Gastroesophageal sphincter (tissue), 4 donors: ENCODE data around the gene NUDT4B. TPM values are rescaled to one million over a fixed set of nuclear protein-coding genes. Genes with fewer than 3 reads are reported as not detected.
A peak's percentile ranks its signal among the peaks of the same experiment; 100 is the strongest.
"Not testable (repeated sequence)": the region's sequence is repeated elsewhere in the genome, so short reads cannot be mapped to it uniquely, and the experiment has no call there.

ENCODE experiments used
- ATAC-seq: fragments of 150-250 bp; one replicate; pipeline ENCODE4 v1.9.1; 2016; ENCODE audit warnings: mild to moderate bottlenecking, moderate library complexity
- H3K27ac ChIP-seq, 4 donors: fragments of 200-600 bp; sonication (generic) in 3 of 4; 1 replicate in 3 of 4; 2 replicates in 1 of 4; pipeline ENCODE4 v1.5.1; 2016 to 2019
- H3K27me3 ChIP-seq: fragments of 200-600 bp; sonication (generic); one replicate; pipeline ENCODE4 v1.5.1; 2019
- H3K36me3 ChIP-seq, 2 donors: fragments of 200-600 bp; sonication (generic); one replicate each; pipeline ENCODE4 v1.5.1; 2019; ENCODE audit warnings: control low read depth in 1 of 2
- H3K4me1 ChIP-seq, 3 donors: fragments of 200-600 bp; sonication (generic); 1 replicate in 2 of 3; 2 replicates in 1 of 3; pipeline ENCODE4 v1.5.1; 2016 to 2019; ENCODE audit warnings: control low read depth in 2 of 3
- H3K4me3 ChIP-seq, 2 donors: fragments of 200-600 bp; sonication (generic); one replicate each; pipeline ENCODE4 v1.5.1; 2019; ENCODE audit warnings: mild to moderate bottlenecking in 1 of 2, moderate library complexity in 1 of 2
- H3K9me3 ChIP-seq, 3 donors: fragments of 200-600 bp; sonication (generic); one replicate each; pipeline ENCODE4 v1.5.1; 2017 to 2019; ENCODE audit warnings: control low read depth in 2 of 3
- WGBS, 2 donors: methylation state at CpG; one replicate each; pipeline ENCODE4 v1.1.5; 2018; ENCODE audit warnings: low coverage in 1 of 2; 5-methylcytosine and 5-hydroxymethylcytosine counted together
- total RNA-seq, 4 donors: library from RNA; depleted of rRNA; stranded (reverse); fragments of >200 nt; gene quantifications; one replicate each; pipeline ENCODE4 v1.1.0, GENCODE V29; 2016

Gene NUDT4B
- total RNA-seq, 4 donors from 2014 or later, result 55.8 to 73.1 (median 64.6) TPM

DNA sequence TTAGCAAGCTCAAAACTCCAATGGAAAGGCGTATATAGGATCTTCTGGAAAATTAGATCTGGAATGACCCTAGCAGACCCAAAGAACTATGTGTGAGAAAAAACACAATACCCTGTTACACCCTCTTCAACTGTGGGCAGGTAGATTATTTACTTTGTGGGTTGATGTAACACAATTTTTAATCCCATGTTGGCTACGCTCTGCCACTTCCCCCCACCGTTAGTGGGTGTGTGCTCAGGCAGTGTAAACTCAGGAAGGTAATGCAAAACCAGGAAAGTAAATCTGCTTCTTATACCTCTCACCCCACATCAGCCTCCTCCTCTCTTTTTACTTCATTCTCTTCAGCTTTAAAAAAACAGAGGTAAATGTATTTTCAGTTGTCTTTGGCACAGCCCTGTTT, 23.7 kb upstream of the NUDT4B start:
- not testable (repeated sequence) for H3K4me1 ChIP-seq, H3K36me3 ChIP-seq, H3K27ac ChIP-seq, H3K27me3 ChIP-seq, ATAC-seq, H3K4me3 ChIP-seq, H3K9me3 ChIP-seq
- WGBS, 2 donors, result no CpG with 5 or more reads among the region's 3 CpGs

GRCh38 chr1:148727862-148728261, 20.7 kb upstream of the NUDT4B start:
- ATAC-seq, H3K9me3 ChIP-seq, H3K4me3 ChIP-seq, H3K27ac ChIP-seq, H3K4me1 ChIP-seq, H3K36me3 ChIP-seq, H3K27me3 ChIP-seq: not testable (repeated sequence)
- WGBS, 2 donors, result no CpG with 5 or more reads among the region's 2 CpGs

DNA sequence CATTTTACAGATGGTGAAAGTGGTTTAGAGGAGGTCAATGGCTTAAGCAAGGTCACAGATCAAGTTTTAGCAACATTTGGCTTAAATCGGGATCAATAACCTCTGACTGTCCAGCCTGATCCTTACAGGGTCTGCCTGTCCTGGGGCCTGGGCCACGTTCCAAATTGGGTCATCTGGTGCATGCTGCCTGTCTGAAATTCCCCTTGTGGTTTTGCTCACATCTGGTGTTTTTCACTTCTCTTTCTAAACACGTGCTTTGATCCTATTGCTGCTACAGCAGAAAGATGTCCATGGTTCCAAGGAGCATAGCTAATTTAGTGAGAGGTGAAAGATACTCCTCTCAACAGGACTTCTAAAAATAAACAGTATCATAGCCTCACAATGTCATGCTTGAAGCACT, 19.4 kb upstream of the NUDT4B start:
- H3K9me3 ChIP-seq, H3K27me3 ChIP-seq, H3K4me3 ChIP-seq, H3K27ac ChIP-seq, H3K4me1 ChIP-seq, H3K36me3 ChIP-seq: not testable (repeated sequence)
- no CpG with 5 or more reads among the region's 3 CpGs for WGBS, 2 donors
- peak; percentile 51 for ATAC-seq

DNA sequence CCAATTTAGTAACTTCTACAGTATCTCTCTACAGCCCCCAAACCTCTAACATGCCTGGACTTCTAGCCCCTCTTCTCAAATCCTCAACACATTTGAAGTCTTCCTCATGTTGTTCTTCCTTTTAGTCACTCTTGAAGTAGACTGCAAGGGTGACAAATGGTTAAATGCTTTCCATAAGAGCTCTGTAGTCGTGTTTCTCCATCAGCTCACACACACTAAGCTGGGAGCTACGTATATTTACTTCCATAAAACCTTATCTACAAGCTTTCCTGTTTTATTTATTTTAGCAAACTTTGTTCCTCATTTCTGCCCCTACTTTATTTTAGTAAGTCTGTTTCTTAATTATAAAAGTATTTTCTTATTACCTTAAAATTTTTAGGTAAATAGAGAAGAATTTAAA, 19.0 kb upstream of the NUDT4B start:
- H3K4me1 ChIP-seq, ATAC-seq, H3K36me3 ChIP-seq, H3K27me3 ChIP-seq, H3K9me3 ChIP-seq, H3K4me3 ChIP-seq, H3K27ac ChIP-seq: not testable (repeated sequence)
- no CpG with 5 or more reads among the region's 2 CpGs for WGBS, 2 donors

DNA sequence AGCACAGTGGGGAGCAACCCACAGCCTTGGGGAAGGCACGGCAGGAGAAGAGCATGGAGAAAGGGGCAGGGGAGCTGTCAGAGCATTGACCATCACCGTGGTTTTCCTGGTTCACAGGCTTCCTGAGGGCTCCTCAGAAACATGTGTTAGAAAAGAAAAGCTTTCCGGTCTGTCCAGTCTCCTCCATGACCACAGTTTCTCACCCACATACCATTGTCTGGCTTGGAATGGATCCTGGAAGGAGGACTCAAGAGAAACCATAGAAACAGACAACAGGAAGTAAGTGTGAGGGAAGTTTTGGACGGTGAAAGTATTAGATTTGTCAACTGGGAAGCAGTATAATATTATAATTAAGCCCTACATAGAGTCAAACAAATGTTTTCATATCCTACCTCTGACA, 16.3 kb upstream of the NUDT4B start:
- H3K9me3 ChIP-seq, H3K4me3 ChIP-seq, H3K36me3 ChIP-seq, H3K27me3 ChIP-seq, H3K4me1 ChIP-seq, H3K27ac ChIP-seq, ATAC-seq: not testable (repeated sequence)
- whole genome bisulfite sequencing, 2 donors, result no CpG with 5 or more reads among the region's 4 CpGs

DNA sequence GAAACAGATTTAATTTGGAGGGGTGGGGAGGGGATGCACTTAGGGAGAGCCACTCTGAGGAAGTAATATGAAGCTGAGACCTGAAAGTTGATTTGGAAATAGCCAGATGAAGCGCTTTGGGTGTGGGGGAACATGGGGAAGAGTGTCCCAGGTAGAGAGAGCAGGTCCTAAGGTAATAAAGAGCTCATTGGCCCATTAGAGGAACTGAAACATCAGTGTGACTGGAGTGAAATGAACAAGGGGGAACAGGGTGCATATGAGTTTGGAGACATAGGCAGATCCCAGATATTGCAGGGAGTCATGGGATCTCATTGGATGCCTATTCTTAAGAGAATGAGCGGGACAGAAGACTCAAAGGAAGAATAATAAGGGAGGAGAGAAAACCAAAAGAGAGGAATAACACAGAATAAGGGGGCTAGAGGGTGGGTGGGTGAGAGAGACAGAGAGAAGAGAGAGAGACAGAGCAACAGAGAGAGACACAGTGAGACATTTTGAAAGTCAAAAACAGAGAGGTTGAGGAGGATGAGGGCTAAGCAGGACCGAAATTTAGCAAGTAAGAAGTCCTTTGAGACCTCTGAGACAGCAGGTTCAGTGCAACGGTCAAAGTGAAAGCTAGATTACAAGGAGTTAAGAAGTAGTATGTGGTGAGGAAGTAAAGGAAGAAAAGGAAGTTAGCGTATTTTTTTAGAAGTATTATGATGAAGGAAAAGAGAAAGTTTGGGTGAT, 14.8 kb upstream of the NUDT4B start:
- H3K4me1 ChIP-seq, H3K9me3 ChIP-seq, H3K27me3 ChIP-seq, H3K4me3 ChIP-seq, H3K36me3 ChIP-seq, H3K27ac ChIP-seq, ATAC-seq: not testable (repeated sequence)
- no CpG with 5 or more reads among the region's 5 CpGs for WGBS, 2 donors

DNA sequence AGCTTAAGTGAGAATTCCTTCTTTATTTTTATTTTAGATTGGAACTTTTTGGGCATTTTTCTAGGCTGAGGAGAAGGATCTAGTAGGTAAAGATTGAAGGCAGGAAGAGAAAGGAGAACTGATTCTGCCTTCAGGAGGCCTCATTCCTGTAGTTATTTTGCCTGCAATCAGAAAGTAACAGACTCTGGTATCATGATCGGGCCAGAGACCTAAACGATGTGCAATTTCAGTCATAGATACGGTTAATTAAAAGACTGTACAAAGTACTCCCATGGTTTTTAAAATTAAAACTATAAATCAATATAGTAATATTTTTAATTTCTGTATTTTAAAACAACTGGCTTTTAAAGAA, 14.3 kb upstream of the NUDT4B start:
- H3K9me3 ChIP-seq, H3K4me3 ChIP-seq, H3K27me3 ChIP-seq, H3K27ac ChIP-seq, H3K36me3 ChIP-seq, H3K4me1 ChIP-seq, ATAC-seq: not testable (repeated sequence)
- WGBS, 2 donors, result no CpG with 5 or more reads among the region's 3 CpGs

DNA sequence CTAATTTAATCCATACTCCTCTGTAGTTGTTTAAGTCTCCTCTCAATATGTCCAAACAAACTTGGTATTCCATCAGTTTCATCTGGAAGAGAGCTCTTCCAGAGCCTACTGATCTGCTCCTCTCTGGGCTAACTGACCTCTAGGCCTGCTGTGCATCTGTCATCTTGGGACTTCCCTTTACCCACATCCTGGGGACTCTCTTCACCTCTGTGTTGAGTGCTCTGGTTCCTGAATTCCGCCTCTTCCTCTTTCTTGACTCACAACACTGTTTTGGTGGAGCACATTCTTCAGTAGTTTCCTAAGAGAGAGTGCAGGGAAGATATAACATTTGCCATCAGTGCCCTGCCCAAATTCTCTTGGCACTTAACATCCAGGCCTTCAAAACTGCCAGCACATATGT, 13.0 kb upstream of the NUDT4B start:
- not testable (repeated sequence) for H3K36me3 ChIP-seq, H3K9me3 ChIP-seq, H3K4me3 ChIP-seq, H3K27me3 ChIP-seq, H3K27ac ChIP-seq, H3K4me1 ChIP-seq
- ATAC-seq, result peak; percentile 48
- no CpG with 5 or more reads among the region's 1 CpG for WGBS, 2 donors

- not testable (repeated sequence) for ATAC-seq, H3K36me3 ChIP-seq, H3K27me3 ChIP-seq, H3K4me1 ChIP-seq, H3K27ac ChIP-seq, H3K9me3 ChIP-seq, H3K4me3 ChIP-seq
- WGBS, 2 donors, result no CpG with 5 or more reads among the region's 6 CpGs
Measured at GRCh38 chr1:148738667-148739066, 9.9 kb upstream of the NUDT4B start.

DNA sequence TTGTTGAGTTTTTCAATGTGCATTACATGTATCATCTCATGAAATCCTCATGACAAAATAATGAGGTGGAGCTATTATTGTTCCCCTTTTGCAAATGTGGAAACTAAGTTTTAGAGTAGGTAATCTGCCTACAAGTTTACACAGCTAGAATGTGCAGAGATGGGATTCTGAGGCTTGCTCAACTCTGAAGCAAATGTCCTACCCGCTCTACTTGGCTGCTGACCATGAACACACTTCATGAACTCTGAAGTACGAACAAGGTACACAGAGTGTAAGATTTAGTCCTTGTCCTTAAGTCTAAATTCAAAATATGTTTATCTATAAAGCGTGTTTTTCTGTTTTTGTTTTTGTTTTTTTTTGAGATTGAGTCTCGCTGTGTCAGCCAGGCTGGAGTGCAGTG, 5.4 kb upstream of the NUDT4B start:
- H3K4me1 ChIP-seq, H3K27ac ChIP-seq, H3K27me3 ChIP-seq, H3K9me3 ChIP-seq, H3K36me3 ChIP-seq, H3K4me3 ChIP-seq, ATAC-seq: not testable (repeated sequence)
- no CpG with 5 or more reads among the region's 4 CpGs for WGBS, 2 donors

- H3K4me1 ChIP-seq, H3K36me3 ChIP-seq, H3K9me3 ChIP-seq, H3K4me3 ChIP-seq, H3K27me3 ChIP-seq, H3K27ac ChIP-seq: not testable (repeated sequence)
- peak; percentile 84 for ATAC-seq
- no CpG with 5 or more reads among the region's 9 CpGs for WGBS, 2 donors
Measured at GRCh38 chr1:148743726-148744720, 4.6 kb upstream of the NUDT4B start.

GRCh38 chr1:148749335-148749681, 734 bp downstream of the NUDT4B start:
- not testable (repeated sequence) for H3K27me3 ChIP-seq, H3K36me3 ChIP-seq, H3K4me3 ChIP-seq, H3K4me1 ChIP-seq, H3K27ac ChIP-seq, H3K9me3 ChIP-seq
- WGBS, 2 donors, result no CpG with 5 or more reads among the region's 5 CpGs
- peak; percentile 87 for ATAC-seq

GRCh38 chr1:148756231-148756630, 7.7 kb downstream of the NUDT4B start:
- H3K4me1 ChIP-seq, H3K27me3 ChIP-seq, H3K9me3 ChIP-seq, H3K36me3 ChIP-seq, H3K27ac ChIP-seq, H3K4me3 ChIP-seq, ATAC-seq: not testable (repeated sequence)
- no CpG with 5 or more reads among the region's 2 CpGs for WGBS, 2 donors

DNA sequence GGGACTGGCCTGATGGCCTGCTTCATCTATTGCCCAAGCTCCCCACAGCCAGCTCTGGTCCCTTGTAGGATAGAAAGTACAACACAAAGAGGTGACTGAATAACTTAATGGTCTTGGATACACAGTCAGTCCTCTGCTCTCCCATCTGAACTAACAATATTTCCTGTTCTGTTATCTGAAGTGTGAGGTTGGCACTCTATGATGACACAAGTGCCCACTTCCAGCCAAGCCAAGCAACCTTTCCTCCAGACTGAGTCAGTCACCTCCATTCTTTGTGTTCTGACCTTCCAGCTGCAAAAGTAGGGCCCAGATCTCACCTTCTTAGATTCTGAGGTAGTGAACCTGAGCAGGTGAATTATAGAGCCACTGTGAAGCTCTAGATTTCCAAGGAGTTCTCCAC, 8.9 kb downstream of the NUDT4B start:
- not testable (repeated sequence) for H3K4me3 ChIP-seq, H3K27ac ChIP-seq, ATAC-seq, H3K9me3 ChIP-seq, H3K36me3 ChIP-seq, H3K4me1 ChIP-seq, H3K27me3 ChIP-seq
